Endothelial cell of hepatic sinusoid (primary cell): ENCODE results near the gene KIAA0586.
"Not testable (repeated sequence)": the region's sequence is repeated elsewhere in the genome, so short reads cannot be mapped to it uniquely, and the experiment has no call there.

Experiments used
- in situ Hi-C: cut with HindIII; loops from 2 replicates; pipeline ENCODE4 v1.10.0; 2017; ENCODE audit warnings: low sequenced_read_pairs

KIAA0586 gene

DNA sequence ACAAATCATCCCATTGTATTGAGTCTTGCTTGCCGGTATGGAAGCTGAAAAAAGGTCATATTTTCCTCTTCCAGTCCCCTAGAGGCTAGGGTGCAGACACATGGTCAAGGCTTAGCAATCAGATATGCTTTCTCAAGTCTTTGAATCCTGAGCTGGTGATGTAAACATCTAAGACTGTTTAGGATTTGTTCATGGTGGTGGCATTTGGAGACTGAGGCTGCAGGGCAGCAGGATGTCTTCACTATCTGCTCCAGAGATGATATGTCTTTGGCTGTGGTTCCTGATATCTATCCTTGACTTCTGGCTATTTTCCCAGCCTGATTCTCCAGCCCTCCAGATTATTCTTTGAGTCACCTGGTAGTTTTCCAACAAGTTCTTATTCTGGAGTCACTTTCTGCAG is 159.8 kb downstream of the KIAA0586 start:
- in situ Hi-C loops, result no loop called here

DNA sequence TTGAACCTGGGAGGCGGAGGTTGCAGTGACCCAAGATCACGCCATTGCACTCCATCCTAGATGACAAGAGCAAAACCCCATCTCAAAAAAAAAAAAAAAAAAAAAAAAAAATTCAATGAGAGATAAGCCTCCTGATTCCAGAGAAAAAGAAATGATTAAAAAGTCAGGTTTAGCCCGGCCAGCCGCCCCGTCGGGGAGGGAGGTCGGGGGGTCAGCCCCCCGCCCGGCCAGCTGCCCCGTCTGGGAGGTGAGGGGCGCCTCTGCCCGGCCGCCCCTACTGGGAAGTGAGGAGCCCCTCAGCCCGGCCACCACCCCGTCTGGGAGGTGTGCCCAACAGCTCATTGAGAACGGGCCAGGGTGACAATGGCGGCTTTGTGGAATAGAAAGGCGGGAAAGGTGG is 160.8 kb downstream of the KIAA0586 start:
- in situ Hi-C loops, result not testable (repeated sequence)

DNA sequence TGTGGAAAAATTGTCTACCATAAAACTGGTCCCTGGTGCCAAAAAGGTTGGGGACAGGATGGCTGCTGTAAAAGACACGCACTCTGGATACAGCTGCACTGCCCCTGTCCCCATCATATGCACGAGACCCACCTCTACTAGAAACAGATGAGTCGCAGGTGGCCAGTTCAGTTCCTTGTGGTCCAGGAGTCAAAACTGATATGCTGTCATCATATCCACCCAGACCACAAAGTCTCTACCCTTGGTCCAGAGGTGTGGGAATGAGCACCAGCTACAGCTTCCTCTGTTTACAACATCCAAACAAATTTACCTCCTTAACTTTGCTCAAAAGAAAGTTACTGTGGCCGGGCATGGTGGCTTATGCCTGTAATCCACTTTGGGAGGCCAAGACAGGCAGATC is 166.5 kb downstream of the KIAA0586 start:
- in situ Hi-C loops, result no loop called here

GRCh38 chr14:58597041-58597440 is 169.5 kb downstream of the KIAA0586 start:
- in situ Hi-C loops, result no loop called here

DNA sequence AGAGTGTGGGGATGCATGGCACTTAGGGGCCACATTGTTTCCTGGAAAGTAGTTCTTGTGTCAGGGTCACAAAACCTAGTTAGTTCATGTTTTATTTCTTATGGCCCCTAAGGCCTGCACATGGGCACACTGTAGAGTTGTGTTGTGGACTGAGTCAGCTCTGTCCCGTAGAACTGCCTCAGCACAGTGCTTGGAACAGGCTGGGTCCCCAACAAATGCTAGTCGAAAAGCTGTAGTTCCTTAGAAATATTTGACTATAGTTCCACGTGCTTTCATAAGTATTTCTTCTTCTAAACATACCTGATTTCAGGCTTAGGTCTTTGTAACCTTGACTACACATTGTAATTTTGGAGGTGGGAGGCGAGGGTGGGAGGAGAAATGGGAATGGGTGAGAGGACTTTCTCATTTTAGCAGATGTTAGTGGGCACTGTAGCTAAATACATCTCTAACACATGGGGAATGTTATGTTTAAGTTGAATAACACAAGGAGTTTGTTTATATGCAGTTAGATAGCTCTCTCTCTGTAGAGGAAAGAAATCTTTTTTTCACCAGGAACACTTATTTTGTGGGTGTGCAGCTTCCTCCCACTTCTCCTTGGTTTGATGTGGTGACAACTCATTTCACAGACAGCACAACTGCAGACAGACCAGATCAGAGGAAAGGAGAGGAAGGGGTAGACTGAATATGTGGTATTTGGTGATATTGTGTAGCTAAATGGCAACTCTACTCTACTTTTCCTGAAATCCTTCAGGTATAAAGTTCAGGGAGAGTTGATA is 170.7 kb downstream of the KIAA0586 start:
- in situ Hi-C loops, result no loop called here

DNA sequence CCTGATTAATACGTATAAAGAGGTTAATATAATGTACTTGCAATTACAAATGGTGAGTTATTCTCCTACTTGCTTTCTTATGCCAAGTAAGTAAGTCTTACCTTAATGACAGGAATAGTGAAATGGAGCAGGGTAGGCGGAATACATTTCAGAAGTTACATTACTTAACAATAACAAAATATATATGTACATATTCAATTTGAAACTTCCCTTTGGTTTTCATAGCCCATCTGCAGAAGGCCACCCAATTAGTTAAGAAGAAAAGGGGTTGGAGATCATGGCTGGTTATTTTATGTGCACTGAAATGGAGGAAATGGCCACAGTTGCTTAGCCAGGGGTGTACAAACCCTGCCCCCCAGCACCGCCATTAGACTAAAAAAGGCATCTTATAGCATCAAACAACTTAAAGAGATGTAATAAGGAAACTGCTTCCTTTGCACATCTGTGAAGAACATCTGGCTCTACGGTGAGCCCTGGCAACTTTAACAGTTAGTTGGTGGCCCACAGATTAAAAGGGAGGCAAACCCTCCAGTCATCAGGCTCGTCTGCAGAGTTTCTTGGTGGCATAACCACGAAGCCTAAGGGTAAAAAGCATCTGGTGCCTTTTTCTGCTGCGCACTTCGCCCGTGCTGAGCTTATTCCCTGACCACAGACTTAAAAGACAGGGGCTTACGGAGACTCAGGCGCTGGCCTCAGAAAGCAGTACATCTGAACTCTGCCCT is 171.4 kb downstream of the KIAA0586 start:
- in situ Hi-C loops, result no loop called here

GRCh38 chr14:58599707-58600106 is 172.2 kb downstream of the KIAA0586 start:
- in situ Hi-C loops, result no loop called here
